GM12878 (cell line): Measurements from ENCODE around the gene EPAS1. TPM values are rescaled to one million over a fixed set of nuclear protein-coding genes. Genes with fewer than 3 reads are reported as not detected.

Experiments
- ATAC-seq: fragments of 200-7000 bp; cut with Tn5 transposase; 3 replicates; pipeline ENCODE4 v1.9.1; 2020; ENCODE audit warnings: mild to moderate bottlenecking, moderate library complexity
- BruUV-seq: library from RNA; stranded (reverse); fragments of 400-500 nt; replicated peaks from 2 replicates; lab custom pipeline; 2021; lab: Mats Ljungman, UMichigan
- CTCF ChIA-PET: fragments of 300-600 bp; sonication (Branson Sonifier 250); formaldehyde crosslinking; extraction: SDS; loops from one replicate; lab custom pipeline; 2021; ENCODE audit warnings: inconsistent platforms; lab: Yijun Ruan, JAX
- POLR2A ChIA-PET: fragments of 350-600 bp; formaldehyde crosslinking; extraction: SDS; loops from one replicate; lab custom pipeline; 2021; ENCODE audit warnings: inconsistent platforms; lab: Charles Lee
- RAD21 ChIA-PET: fragments of 300-600 bp; sonication (Branson Sonifier 250); formaldehyde crosslinking; loops from one replicate; lab custom pipeline; 2023; ENCODE audit warnings: antibody characterized with exemption; ENCODE audit not compliant: unreplicated experiment; lab: Charles Lee
- SMC1A ChIA-PET: fragments of 300-600 bp; sonication (Branson Sonifier 250); formaldehyde crosslinking; loops from one replicate; lab custom pipeline; 2023; ENCODE audit not compliant: unreplicated experiment, uncharacterized antibody; lab: Charles Lee
- DNase-seq: peaks from one replicate; pipeline ENCODE4 v3.0.0-alpha.2; 2011; ENCODE audit warnings: low read depth, low spot score
- FAIRE-seq: peaks from 3 replicates; lab custom pipeline; 2011; peaks lifted over from hg19 to GRCh38; lab: Jason Lieb, UNC
- H2AFZ ChIP-seq: 2 replicates; pipeline ENCODE4 v1.6.0; 2011; ENCODE audit warnings: low read depth, low read length, control low read depth; ENCODE audit not compliant: control insufficient read depth
- H3K27ac ChIP-seq: 2 replicates; pipeline ENCODE4 v1.5.1; 2011; ENCODE audit warnings: control low read depth; ENCODE audit not compliant: control insufficient read depth, insufficient read depth
- H3K27me3 ChIP-seq, 2 experiments: replicated peaks in 1 of 2; 2 replicates each; pipeline versions ENCODE4 v1.6.0 to v1.6.1; 2011; ENCODE audit warnings: low read length in 1 of 2; ENCODE audit not compliant: control insufficient read depth in 2 of 2, insufficient read depth in 2 of 2
- H3K36me3 ChIP-seq, 2 experiments: 2 replicates each; pipeline ENCODE4 v1.5.1; 2011; ENCODE audit warnings: low read length in 1 of 2; ENCODE audit not compliant: control insufficient read depth in 2 of 2, insufficient read depth in 2 of 2
- H3K4me1 ChIP-seq: 2 replicates; pipeline ENCODE4 v1.6.1; 2011; ENCODE audit warnings: mild to moderate bottlenecking, low read length, moderate library complexity, mixed read lengths; ENCODE audit not compliant: control insufficient read depth, insufficient read depth
- H3K4me2 ChIP-seq: 2 replicates; pipeline ENCODE4 v1.6.0; 2011; ENCODE audit warnings: control low read depth; ENCODE audit not compliant: control insufficient read depth, insufficient read depth
- H3K4me3 ChIP-seq: fragments of 200-600 bp; sonication (generic); 2 replicates; pipeline ENCODE4 v1.5.1; 2016
- H3K79me2 ChIP-seq: 2 replicates; pipeline ENCODE4 v1.6.0; 2011; ENCODE audit warnings: low read length; ENCODE audit not compliant: control insufficient read depth, insufficient read depth
- H3K9ac ChIP-seq: 2 replicates; pipeline ENCODE4 v1.8.0; 2011; ENCODE audit warnings: low read length, control low read depth, mixed read lengths; ENCODE audit not compliant: control insufficient read depth, insufficient read depth
- H3K9me3 ChIP-seq: replicated peaks from 3 replicates; pipeline ENCODE4 v1.5.1; 2011; ENCODE audit warnings: mild to moderate bottlenecking, low read length; ENCODE audit not compliant: control insufficient read depth, insufficient read depth
- H4K20me1 ChIP-seq: 2 replicates; pipeline ENCODE4 v1.6.0; 2011; ENCODE audit not compliant: control insufficient read depth, insufficient read depth
- BCL3 ChIP-seq: IDR thresholded peaks from 2 replicates; pipeline ENCODE4 v1.6.1; 2011; ENCODE audit warnings: borderline replicate concordance, low read depth, mild to moderate bottlenecking, moderate library complexity, low read length; ENCODE audit not compliant: insufficient read depth, poor library complexity, severe bottlenecking
- CEBPB ChIP-seq, 2 experiments: fragments of 150-350 bp in 1 of 2; IDR thresholded peaks; 2 replicates each; pipeline ENCODE4 v1.6.1; 2012 to 2014; ENCODE audit warnings: low read depth in 2 of 2, low read length in 2 of 2, borderline replicate concordance in 1 of 2, inconsistent platforms in 1 of 2
- CREM ChIP-seq: IDR thresholded peaks from 2 replicates; pipeline ENCODE4 v1.6.1; 2014; ENCODE audit warnings: antibody characterized with exemption, low read depth
- HDAC2 ChIP-seq: fragments of 200-600 bp; sonication (generic); IDR thresholded peaks from 2 replicates; pipeline ENCODE4 v1.6.1; 2017
- IKZF2 ChIP-seq, 2 experiments: fragments of 450-650 bp; IDR thresholded peaks; 2 replicates each; pipeline ENCODE4 v1.6.1; 2017; ENCODE audit warnings: mild to moderate bottlenecking in 2 of 2, moderate library complexity in 2 of 2
- KAT2A ChIP-seq: conservative IDR thresholded peaks from 2 replicates; pipeline ENCODE4 v1.6.1; 2011; ENCODE audit warnings: low read depth, low read length; ENCODE audit not compliant: control insufficient read depth
- KDM1A ChIP-seq: fragments of 200-600 bp; sonication (generic); IDR thresholded peaks from 2 replicates; pipeline ENCODE4 v1.6.1; 2016; ENCODE audit warnings: borderline replicate concordance
- RAD51 ChIP-seq: fragments of 450-650 bp; IDR thresholded peaks from 2 replicates; pipeline ENCODE4 v1.6.1; 2016; ENCODE audit warnings: moderate library complexity, mild to moderate bottlenecking, inconsistent platforms
- RBBP5 ChIP-seq: fragments of 200-600 bp; sonication (generic); conservative IDR thresholded peaks from 2 replicates; pipeline ENCODE4 v1.6.1; 2016
- RCOR1 ChIP-seq: conservative IDR thresholded peaks from 2 replicates; pipeline ENCODE4 v1.6.1; 2012; ENCODE audit warnings: low read depth, low read length, improper control_type of control experiment
- SIX5 ChIP-seq: IDR thresholded peaks from 2 replicates; pipeline ENCODE4 v1.6.1; 2011; ENCODE audit warnings: mild to moderate bottlenecking, low read depth, low read length, moderate library complexity; ENCODE audit not compliant: severe bottlenecking
- SP1 ChIP-seq: IDR thresholded peaks from one replicate; pipeline ENCODE4 v1.6.1; 2011; ENCODE audit warnings: low read depth, low read length
- SPI1 ChIP-seq: IDR thresholded peaks from 2 replicates; pipeline ENCODE4 v1.6.1; 2011; ENCODE audit warnings: low read depth, mild to moderate bottlenecking, low read length, moderate library complexity, borderline replicate concordance; ENCODE audit not compliant: insufficient read depth
- SREBF2 ChIP-seq: IDR thresholded peaks from 2 replicates; pipeline ENCODE4 v1.6.1; 2012; ENCODE audit warnings: mild to moderate bottlenecking, low read length
- TAF1 ChIP-seq: IDR thresholded peaks from 2 replicates; pipeline ENCODE4 v1.6.1; 2011; ENCODE audit warnings: mild to moderate bottlenecking, low read depth, low read length, borderline replicate concordance
- ZNF24 ChIP-seq: fragments of 450-650 bp; IDR thresholded peaks from 2 replicates; pipeline ENCODE4 v1.6.1; 2017; ENCODE audit warnings: antibody characterized with exemption, mild to moderate bottlenecking
- ZZZ3 ChIP-seq: IDR thresholded peaks from 2 replicates; pipeline ENCODE4 v1.6.1; 2011; ENCODE audit warnings: low read depth; ENCODE audit not compliant: control insufficient read depth, insufficient read length
- WGBS: methylation state at CpG from one replicate; pipeline ENCODE4 v1.1.6; 2016; ENCODE audit warnings: low lambda C conversion rate; ENCODE audit not compliant: insufficient replicate concordance, insufficient coverage; ENCODE audit errors: missing lambda C conversion rate; 5-methylcytosine and 5-hydroxymethylcytosine counted together
- in situ Hi-C: fragments of 300-500 bp; cut with MboI; formaldehyde crosslinking; loops from 9 replicates; pipeline ENCODE4 v1.14.3; 2018; ENCODE audit warnings: mixed read lengths
- intact Hi-C: fragments of 100-400 bp; cut with micrococcal nuclease; formaldehyde crosslinking; loops from one replicate; pipeline ENCODE4 v1.14.2; 2022; ENCODE audit not compliant: unreplicated experiment
- polyA plus RNA-seq, 11 experiments: library from polyadenylated mRNA; depleted of rRNA in 4 of 11; unstranded in 6 of 11; stranded (reverse) in 5 of 11; fragments of >200 nt; fragmentation: Nextera tagmentation in 4 of 11; fragmentation: Illumina TruSeq in 1 of 11; extraction: Ambion mirVana in 4 of 11; extraction: Trizol in 1 of 11; gene quantifications; 1 replicate in 1 of 11; 2 replicates in 10 of 11; pipeline versions ENCODE4 v1.2.1 to v1.2.3, GENCODE V29; 2011 to 2016; ENCODE audit warnings: inconsistent platforms in 2 of 11, missing spikeins in 2 of 11, low read depth in 1 of 11
- total RNA-seq, 4 experiments: library from RNA; depleted of rRNA in 3 of 4; stranded (reverse); fragments of >200 nt in 3 of 4; fragmentation: Illumina TruSeq in 1 of 4; extraction: Trizol in 1 of 4; gene quantifications; 2 replicates each; pipeline versions ENCODE4 v1.2.1 to v1.2.3, GENCODE V29; 2013 to 2021
- TF ChIP-seq, protein P1 (sequence below): fragments of 450-650 bp; formaldehyde crosslinking; IDR thresholded peaks from 2 replicates; pipeline ENCODE4 v1.4.0; 2022; ENCODE audit warnings: mild to moderate bottlenecking, moderate library complexity

The EPAS1 gene
- total and polyA plus RNA-seq, 10 of the 15 experiments (the other 5 are each of a cell fraction or from before 2014, with no cell fraction given), result 0.11 to 22.0 (median 1.3) TPM; not detected in 1

DNA sequence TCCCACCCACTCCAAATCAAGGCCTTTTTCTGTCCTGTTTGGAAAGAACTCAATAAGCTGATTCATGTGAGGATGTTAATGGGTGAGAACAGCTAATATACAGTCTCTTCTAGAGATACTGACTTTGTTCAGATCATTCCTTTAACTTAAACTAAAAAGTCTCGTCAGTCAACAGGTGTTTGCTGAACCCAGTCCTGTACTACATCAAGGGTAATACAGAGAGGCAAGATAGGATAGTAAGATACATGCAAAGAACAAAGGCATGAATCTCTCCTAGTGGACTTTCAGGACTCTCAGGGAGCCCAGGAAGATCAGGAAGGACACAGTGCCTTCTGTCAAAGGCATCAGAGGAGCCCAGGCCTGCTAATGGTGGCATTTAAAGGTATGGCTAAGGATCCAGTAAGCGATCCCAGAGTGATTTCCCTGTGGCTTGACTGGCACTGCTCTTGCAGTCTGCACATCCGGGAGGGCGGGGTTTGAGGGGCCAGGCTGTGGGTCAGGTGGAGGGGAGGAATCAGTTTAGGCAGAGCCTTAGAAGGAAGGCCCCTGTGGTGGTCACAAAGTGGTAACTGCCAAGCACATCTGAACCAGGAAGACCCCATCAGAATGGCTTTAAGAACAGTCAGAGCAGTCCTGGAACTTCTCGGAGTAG lies 54.0 kb downstream of the EPAS1 start:
- H4K20me1 ChIP-seq, result no peaks in the 10 kb centered on the region
- no peaks in the 10 kb centered on the region for H3K9me3 ChIP-seq
- WGBS, result 33% methylated on average over 5 of the region's 5 CpGs
- ChIA-PET RAD21 (interaction anchor here (0.7 to 1.4 kb wide), 2 partner anchors 120 to 289 kb away, joined by 3 to 4 read pairs; no protein-coding TSS in a partner anchor), POLR2A (no interaction called here), CTCF (no interaction called here), SMC1A (interaction anchor here (1.7 kb wide), 1 partner anchor 11 kb away, joined by 6 read pairs; no protein-coding TSS in a partner anchor)
- FAIRE-seq, result no peak
- TF ChIP-seq SIX5, result no peak
- no peak for TF ChIP-seq HDAC2
- no peak for TF ChIP-seq IKZF2 (IDR thresholded peaks at IDR 0.05)
- TF ChIP-seq, protein P1, sequence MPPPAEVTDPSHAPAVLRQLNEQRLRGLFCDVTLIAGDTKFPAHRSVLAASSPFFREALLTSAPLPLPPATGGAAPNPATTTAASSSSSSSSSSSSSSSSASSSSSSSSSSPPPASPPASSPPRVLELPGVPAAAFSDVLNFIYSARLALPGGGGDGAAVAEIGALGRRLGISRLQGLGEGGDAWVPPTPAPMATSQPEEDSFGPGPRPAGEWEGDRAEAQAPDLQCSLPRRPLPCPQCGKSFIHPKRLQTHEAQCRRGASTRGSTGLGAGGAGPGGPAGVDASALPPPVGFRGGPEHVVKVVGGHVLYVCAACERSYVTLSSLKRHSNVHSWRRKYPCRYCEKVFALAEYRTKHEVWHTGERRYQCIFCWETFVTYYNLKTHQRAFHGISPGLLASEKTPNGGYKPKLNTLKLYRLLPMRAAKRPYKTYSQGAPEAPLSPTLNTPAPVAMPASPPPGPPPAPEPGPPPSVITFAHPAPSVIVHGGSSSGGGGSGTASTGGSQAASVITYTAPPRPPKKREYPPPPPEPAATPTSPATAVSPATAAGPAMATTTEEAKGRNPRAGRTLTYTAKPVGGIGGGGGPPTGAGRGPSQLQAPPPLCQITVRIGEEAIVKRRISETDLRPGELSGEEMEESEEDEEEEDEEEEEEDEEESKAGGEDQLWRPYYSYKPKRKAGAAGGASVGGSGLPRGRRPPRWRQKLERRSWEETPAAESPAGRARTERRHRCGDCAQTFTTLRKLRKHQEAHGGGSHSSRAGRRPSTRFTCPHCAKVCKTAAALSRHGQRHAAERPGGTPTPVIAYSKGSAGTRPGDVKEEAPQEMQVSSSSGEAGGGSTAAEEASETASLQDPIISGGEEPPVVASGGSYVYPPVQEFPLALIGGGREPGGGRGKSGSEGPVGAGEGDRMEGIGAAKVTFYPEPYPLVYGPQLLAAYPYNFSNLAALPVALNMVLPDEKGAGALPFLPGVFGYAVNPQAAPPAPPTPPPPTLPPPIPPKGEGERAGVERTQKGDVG (CRISPR knock-in tag), result no peak
- no peak for TF ChIP-seq RCOR1
- no peak for TF ChIP-seq SP1
- no peak for TF ChIP-seq BCL3
- no peak for TF ChIP-seq ZZZ3
- no peak for TF ChIP-seq TAF1
- TF ChIP-seq CREM, result no peak
- TF ChIP-seq CEBPB (IDR thresholded peaks at IDR 0.05; ENCODE audit: borderline replicate concordance in 1 of 2, low read depth in 2 of 2, low read length in 2 of 2), result no peak
- TF ChIP-seq RAD51, result no peak
- TF ChIP-seq KDM1A, result no peak
- no peak for TF ChIP-seq SPI1
- no peak for TF ChIP-seq KAT2A
- TF ChIP-seq SREBF2, result no peak
- no peak for TF ChIP-seq ZNF24
- TF ChIP-seq RBBP5, result no peak
- intact Hi-C loops (no loop called here), in situ Hi-C loops (loop anchor here (25.0 kb wide), 1 partner anchor 714 kb away; no protein-coding TSS in a partner anchor)
- DNase-seq, result no peak
- H3K27ac ChIP-seq, result no peak overlapping the region
- H3K4me1 ChIP-seq, result peaks cover 5% of the 10 kb centered on the region
- no peak overlapping the region for H3K4me3 ChIP-seq
- peak; percentile 71 for ATAC-seq
- no TSS peak for BruUV-seq
- no peaks in the 10 kb centered on the region for H3K79me2 ChIP-seq
- H2AFZ ChIP-seq, result peak overlapping the region; percentile 41
- H3K9ac ChIP-seq, result no peak overlapping the region
- no peaks in the 10 kb centered on the region; a peak in 1 of 4 replicates for H3K36me3 ChIP-seq
- no peaks in the 10 kb centered on the region; a peak in 1 of 4 replicates for H3K27me3 ChIP-seq
- peak overlapping the region; percentile 57 for H3K4me2 ChIP-seq
